Measurements from ENCODE around the gene MN1. TPM values are rescaled to one million over a fixed set of nuclear protein-coding genes. Genes with fewer than 3 reads are reported as not detected.

MN1 gene
- total and polyA plus RNA-seq, 8 donors: 0.54 to 2.6 (median 0.91) TPM

- DNase-seq (no peak), ATAC-seq (no peak), FAIRE-seq (no peak)
- Histone ChIP-seq H3K9me3 (no peaks in the 10 kb centered on the region), H3K27me3 (no peaks in the 10 kb centered on the region), H3K4me1 (peaks cover 0 to 3% (median 0%) of the 10 kb centered on the region in 3 donors), H3K4me3 (no peak overlapping the region), H3K36me3 (peaks cover 0 to 2% (median 0%) of the 10 kb centered on the region in 3 donors), H3K27ac (no peak overlapping the region)
- TF ChIP-seq, protein P1, sequence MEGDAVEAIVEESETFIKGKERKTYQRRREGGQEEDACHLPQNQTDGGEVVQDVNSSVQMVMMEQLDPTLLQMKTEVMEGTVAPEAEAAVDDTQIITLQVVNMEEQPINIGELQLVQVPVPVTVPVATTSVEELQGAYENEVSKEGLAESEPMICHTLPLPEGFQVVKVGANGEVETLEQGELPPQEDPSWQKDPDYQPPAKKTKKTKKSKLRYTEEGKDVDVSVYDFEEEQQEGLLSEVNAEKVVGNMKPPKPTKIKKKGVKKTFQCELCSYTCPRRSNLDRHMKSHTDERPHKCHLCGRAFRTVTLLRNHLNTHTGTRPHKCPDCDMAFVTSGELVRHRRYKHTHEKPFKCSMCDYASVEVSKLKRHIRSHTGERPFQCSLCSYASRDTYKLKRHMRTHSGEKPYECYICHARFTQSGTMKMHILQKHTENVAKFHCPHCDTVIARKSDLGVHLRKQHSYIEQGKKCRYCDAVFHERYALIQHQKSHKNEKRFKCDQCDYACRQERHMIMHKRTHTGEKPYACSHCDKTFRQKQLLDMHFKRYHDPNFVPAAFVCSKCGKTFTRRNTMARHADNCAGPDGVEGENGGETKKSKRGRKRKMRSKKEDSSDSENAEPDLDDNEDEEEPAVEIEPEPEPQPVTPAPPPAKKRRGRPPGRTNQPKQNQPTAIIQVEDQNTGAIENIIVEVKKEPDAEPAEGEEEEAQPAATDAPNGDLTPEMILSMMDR (IDR thresholded peaks at IDR 0.05): no peak
- WGBS, 2 donors: 92 to 94% methylated on average over 5 of the region's 5 CpGs
- intact Hi-C loops (cut with DNase I): no loop called here
These were observed 44.7 kb upstream of the MN1 start for GRCh38 chr22:27846248-27846757.

DNA sequence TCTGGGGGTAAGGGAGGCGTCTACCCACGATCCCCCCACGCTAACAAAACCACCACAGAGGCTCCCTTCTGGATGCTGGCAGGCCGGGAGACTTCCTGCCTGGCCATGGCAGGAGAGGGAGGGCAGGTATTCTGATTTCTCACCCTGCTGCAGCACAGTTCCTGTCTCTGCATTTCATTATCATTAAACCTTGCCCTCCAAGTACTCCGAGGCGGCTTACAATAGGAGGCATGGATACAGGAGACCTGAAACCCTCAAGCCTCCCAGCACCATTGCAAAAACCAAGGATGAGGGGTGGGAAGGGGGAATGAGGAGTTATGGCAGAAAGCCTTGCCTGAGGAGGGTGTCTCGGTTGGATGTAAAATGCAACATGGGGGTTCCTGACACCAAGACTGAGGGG is 44.1 kb upstream of the MN1 start:
- Histone ChIP-seq H3K9me3 (no peaks in the 10 kb centered on the region), H3K27me3 (no peaks in the 10 kb centered on the region), H3K36me3 (no peaks in the 10 kb centered on the region), H3K4me3 (no peak overlapping the region), H3K27ac (no peak overlapping the region), H3K4me1 (peaks cover 0 to 3% (median 0%) of the 10 kb centered on the region in 3 donors)
- intact Hi-C loops (cut with DNase I): no loop called here
- no peak for ATAC-seq
- FAIRE-seq: no peak
- DNase-seq: no peak
- 93 to 97% methylated on average over 7 of the region's 7 CpGs for whole genome bisulfite sequencing, 2 donors
- TF ChIP-seq, protein P1 (IDR thresholded peaks at IDR 0.05): no peak

- intact Hi-C loops (cut with DNase I): no loop called here
- no peaks in the 10 kb centered on the region for H3K9me3 ChIP-seq
- TF ChIP-seq, protein P1 (IDR thresholded peaks at IDR 0.05): no peak
- no peak overlapping the region for H3K27ac ChIP-seq
- no peaks in the 10 kb centered on the region for H3K36me3 ChIP-seq
- 91 to 93% methylated on average over 20 of the region's 20 CpGs for WGBS, 2 donors
- DNase-seq (no peak), FAIRE-seq (no peak), ATAC-seq (no peak)
- H3K4me1 ChIP-seq: peaks cover 0 to 3% (median 0%) of the 10 kb centered on the region in 3 donors
- H3K27me3 ChIP-seq: no peaks in the 10 kb centered on the region
- no peak overlapping the region for H3K4me3 ChIP-seq
These were observed 43.4 kb upstream of the MN1 start for GRCh38 chr22:27844656-27845591.

GRCh38 chr22:27844256-27844655 is 42.7 kb upstream of the MN1 start:
- Histone ChIP-seq H3K36me3 (no peaks in the 10 kb centered on the region), H3K4me3 (no peak overlapping the region), H3K9me3 (no peaks in the 10 kb centered on the region), H3K4me1 (peaks cover 0 to 3% (median 0%) of the 10 kb centered on the region in 3 donors), H3K27me3 (no peaks in the 10 kb centered on the region), H3K27ac (no peak overlapping the region)
- ATAC-seq (no peak), FAIRE-seq (no peak), DNase-seq (no peak)
- intact Hi-C loops (cut with DNase I): no loop called here
- TF ChIP-seq, protein P1 (IDR thresholded peaks at IDR 0.05): no peak
- WGBS, 2 donors: 91 to 96% methylated on average over 6 of the region's 6 CpGs

- Histone ChIP-seq H3K4me1 (peaks cover 0 to 3% (median 0%) of the 10 kb centered on the region in 3 donors), H3K4me3 (no peak overlapping the region), H3K27ac (no peak overlapping the region), H3K9me3 (no peaks in the 10 kb centered on the region), H3K27me3 (no peaks in the 10 kb centered on the region), H3K36me3 (no peaks in the 10 kb centered on the region)
- intact Hi-C loops (cut with DNase I): no loop called here
- TF ChIP-seq, protein P1 (IDR thresholded peaks at IDR 0.05): no peak
- DNase-seq (no peak), FAIRE-seq (no peak), ATAC-seq (no peak)
- WGBS, 2 donors: 71 to 77% methylated on average over 7 of the region's 7 CpGs
These were observed 41.9 kb upstream of the MN1 start for GRCh38 chr22:27843441-27843840.
